GM13976 (cell line): ENCODE measurements around the gene RTN4IP1.
"Not testable (repeated sequence)": the region's sequence is repeated elsewhere in the genome, so short reads cannot be mapped to it uniquely, and the experiment has no call there.

Source experiments
- DNase-seq: peaks from one replicate; pipeline ENCODE4 v3.0.0; 2012; ENCODE audit warnings: low spot score
- CTCF ChIP-seq: IDR thresholded peaks from 2 replicates; pipeline ENCODE4 v1.5.1; 2012; ENCODE audit warnings: borderline replicate concordance, mild to moderate bottlenecking; ENCODE audit not compliant: insufficient read depth; ENCODE audit errors: extremely low read depth, missing control alignments, control extremely low read depth
- in situ Hi-C: fragments of 300-500 bp; cut with MboI; formaldehyde crosslinking; loops from one replicate; pipeline ENCODE4 v1.12.0; 2022; ENCODE audit warnings: low sequenced_read_pairs, mixed read lengths, inconsistent platforms; ENCODE audit not compliant: unreplicated experiment

Gene RTN4IP1

GRCh38 chr6:106630366-106630765, 1.1 kb upstream of the RTN4IP1 start:
- peak; percentile 41 for DNase-seq
- TF ChIP-seq CTCF = no peak
- in situ Hi-C loops = no loop called here

DNA sequence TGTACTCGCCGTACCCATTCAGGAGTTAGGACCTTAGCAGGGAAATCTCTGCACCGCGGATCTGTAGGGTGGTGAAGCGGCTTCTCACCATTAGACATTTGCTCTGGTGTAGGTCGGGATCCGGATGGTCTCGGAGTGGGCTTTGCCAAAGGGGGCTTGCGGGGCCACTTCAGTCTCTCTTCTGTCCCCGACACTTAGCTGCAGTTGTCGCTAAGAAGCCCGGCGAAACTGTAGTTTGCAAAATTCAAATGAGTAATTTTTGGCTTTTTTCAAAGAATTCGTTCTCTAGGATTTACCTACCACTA, 513 bp upstream of the RTN4IP1 start:
- in situ Hi-C loops = no loop called here
- no peak for DNase-seq
- no peak for TF ChIP-seq CTCF

DNA sequence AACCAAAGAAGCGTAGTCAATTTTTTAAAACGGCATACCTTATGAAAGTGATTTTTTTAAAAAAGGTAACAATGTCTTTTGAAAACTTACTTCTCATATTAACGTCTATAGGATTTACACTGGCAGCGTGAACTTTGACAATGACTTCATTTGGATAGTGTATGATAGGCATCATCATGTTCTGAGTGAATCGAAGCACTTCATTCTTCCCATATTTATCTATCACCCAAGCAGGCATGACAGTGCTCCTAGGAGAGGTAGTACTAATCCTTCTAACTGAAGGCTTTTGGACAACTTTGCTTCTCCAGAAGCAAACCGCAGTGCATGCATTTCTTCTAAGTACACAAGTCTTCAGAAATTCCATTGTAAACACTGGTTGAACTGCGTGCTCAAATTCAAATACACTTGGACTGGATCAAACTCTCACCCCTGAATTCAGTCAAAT, 618 bp downstream of the RTN4IP1 start:
- no peak for DNase-seq
- TF ChIP-seq CTCF = no peak
- in situ Hi-C loops = no loop called here

DNA sequence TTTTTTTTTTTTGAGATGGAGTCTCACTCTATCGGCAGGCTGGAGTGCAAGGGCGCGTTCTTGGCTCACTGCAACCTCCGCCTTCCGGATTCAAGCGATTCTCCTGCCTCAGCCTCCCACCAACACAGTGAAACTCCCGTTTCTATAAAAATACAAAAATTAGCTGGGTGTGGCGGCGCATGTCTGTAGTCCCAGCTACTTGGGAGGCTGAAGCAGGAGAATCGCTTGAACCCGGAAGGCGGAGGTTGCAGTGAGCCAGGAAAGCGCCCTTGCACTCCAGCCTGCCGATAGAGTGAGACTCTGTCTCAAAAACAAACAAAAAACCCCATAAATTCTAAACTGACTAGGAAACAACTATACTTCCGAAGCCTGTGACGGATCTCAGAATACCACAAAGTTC, 1.5 kb downstream of the RTN4IP1 start:
- DNase-seq, in situ Hi-C loops: not testable (repeated sequence)

- TF ChIP-seq CTCF = no peak
- in situ Hi-C loops = no loop called here
- no peak for DNase-seq
Observed at GRCh38 chr6:106626485-106626884, 2.8 kb downstream of the RTN4IP1 start.

DNA sequence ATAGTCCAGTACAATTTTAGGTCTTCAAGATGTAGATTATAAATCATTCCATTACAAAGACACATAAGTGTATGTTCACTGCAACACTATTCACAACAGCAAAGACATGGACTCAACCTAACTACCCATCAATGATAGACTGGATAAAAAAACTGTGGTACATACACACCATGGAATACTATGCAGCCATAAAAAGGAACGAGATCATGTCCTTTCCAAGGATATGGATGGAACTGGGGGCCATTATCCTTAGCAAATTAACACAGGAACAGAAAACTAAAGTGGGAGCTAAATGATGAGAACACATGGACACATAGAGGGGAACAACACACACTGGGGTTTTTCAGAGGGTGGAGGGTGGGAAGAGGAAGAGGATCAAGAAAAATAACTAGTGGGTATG, 6.3 kb downstream of the RTN4IP1 start:
- DNase-seq = no peak
- TF ChIP-seq CTCF = no peak
- in situ Hi-C loops = no loop called here

GRCh38 chr6:106622412-106622811, 6.9 kb downstream of the RTN4IP1 start:
- DNase-seq = no peak
- in situ Hi-C loops = no loop called here
- no peak for TF ChIP-seq CTCF
